ENCODE results near the gene DNAJB1.

The DNAJB1 gene

DNA sequence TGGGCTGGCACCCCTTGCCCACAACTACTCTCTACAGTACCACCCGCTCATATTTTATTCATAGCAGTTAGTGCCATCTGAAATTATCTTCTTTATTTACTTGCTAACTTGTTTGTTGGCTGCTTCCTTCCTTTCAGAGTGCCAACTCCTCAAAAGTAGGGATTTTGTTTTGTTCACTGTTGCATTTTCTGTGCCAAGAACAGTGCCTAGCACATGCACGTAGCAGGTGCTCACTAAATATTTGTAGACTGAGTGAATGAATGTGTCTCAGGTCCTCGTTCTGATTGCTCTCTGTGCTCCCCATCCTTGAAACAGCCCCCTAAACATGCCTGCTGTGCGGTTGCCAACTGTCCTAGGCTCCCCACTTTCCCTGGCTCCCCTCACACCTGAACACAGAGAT is 23.8 kb downstream of the DNAJB1 start:
- H3K4me3 ChIP-seq (ENCODE audit: low read length) = peak overlapping the region; percentile 89
- no peak for DNase-seq (ENCODE audit: low read depth)
- TF ChIP-seq, protein P1, sequence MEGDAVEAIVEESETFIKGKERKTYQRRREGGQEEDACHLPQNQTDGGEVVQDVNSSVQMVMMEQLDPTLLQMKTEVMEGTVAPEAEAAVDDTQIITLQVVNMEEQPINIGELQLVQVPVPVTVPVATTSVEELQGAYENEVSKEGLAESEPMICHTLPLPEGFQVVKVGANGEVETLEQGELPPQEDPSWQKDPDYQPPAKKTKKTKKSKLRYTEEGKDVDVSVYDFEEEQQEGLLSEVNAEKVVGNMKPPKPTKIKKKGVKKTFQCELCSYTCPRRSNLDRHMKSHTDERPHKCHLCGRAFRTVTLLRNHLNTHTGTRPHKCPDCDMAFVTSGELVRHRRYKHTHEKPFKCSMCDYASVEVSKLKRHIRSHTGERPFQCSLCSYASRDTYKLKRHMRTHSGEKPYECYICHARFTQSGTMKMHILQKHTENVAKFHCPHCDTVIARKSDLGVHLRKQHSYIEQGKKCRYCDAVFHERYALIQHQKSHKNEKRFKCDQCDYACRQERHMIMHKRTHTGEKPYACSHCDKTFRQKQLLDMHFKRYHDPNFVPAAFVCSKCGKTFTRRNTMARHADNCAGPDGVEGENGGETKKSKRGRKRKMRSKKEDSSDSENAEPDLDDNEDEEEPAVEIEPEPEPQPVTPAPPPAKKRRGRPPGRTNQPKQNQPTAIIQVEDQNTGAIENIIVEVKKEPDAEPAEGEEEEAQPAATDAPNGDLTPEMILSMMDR (IDR thresholded peaks at IDR 0.05; ENCODE audit: insufficient read depth, low read depth, low read length, missing control alignments) = no peak

DNA sequence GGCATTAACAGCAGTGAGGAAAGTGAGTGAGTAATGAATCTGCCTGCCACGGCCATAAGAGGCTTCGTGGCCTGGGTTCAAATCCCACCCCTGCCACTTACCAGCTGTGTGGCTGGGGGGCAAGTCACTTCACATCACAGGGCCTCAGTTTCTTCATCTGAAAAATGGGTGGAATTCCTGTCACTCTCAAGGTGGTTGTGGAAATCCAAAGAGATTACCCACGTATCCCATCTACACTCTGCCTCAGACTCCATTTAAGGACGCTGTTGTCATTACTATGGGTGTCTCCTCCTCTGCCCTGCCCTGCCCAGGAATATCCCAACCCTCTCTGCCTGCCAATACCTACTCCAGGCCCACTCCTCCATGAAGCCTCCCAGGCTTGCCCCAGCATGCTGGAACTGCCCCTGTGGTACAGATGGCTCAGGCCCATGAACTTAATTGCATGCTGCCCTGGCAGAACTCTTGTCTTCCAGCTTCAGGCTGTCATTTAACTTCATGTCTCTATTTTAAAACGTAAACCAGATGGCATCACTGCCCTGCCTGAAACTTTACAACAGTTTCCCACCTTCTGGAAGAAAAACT is 25.4 kb downstream of the DNAJB1 start:
- H3K4me3 ChIP-seq (ENCODE audit: low read length) = no peak overlapping the region
- no peak for DNase-seq (ENCODE audit: low read depth)
- TF ChIP-seq, protein P1 (IDR thresholded peaks at IDR 0.05; ENCODE audit: insufficient read depth, low read depth, low read length, missing control alignments) = no peak

DNA sequence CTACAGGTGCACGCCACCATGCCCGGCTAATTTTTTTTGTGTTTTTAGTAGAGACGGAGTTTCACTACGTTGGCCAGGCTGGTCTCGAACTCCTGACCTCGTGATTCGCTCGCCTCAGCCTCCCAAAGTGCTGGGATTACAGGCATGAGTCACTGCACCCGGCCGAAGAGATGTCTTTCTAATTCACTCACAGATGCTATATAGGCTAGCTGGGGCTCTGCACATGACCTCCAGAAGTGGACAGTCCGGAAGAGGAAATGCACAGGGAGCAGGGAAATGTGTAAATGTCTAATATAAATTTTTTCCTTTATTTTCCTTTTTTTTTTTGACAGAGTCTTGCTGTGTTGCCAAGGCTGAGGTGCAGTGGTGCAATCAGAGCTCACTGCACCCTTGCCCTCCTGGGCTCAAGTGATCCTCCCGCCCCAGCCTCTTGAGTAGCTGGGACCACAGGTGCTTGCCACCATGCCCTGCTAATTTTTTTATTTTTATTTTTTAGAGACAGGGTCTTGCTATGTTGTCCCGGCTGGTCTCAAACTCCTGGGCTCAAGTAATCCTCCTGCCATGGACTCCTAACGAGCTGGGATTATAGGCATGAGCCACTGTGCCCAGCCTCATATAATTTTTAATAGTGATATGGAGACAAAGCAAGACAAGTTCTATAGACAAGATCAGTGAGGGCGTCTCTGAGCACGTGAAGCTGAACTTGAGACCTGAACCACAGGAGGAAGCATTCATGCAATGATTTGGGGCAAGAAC is 30.6 kb downstream of the DNAJB1 start:
- no peak for DNase-seq (ENCODE audit: low read depth)
- no peak overlapping the region for H3K4me3 ChIP-seq (ENCODE audit: low read length)
- TF ChIP-seq, protein P1 (IDR thresholded peaks at IDR 0.05; ENCODE audit: insufficient read depth, low read depth, low read length, missing control alignments) = no peak

DNA sequence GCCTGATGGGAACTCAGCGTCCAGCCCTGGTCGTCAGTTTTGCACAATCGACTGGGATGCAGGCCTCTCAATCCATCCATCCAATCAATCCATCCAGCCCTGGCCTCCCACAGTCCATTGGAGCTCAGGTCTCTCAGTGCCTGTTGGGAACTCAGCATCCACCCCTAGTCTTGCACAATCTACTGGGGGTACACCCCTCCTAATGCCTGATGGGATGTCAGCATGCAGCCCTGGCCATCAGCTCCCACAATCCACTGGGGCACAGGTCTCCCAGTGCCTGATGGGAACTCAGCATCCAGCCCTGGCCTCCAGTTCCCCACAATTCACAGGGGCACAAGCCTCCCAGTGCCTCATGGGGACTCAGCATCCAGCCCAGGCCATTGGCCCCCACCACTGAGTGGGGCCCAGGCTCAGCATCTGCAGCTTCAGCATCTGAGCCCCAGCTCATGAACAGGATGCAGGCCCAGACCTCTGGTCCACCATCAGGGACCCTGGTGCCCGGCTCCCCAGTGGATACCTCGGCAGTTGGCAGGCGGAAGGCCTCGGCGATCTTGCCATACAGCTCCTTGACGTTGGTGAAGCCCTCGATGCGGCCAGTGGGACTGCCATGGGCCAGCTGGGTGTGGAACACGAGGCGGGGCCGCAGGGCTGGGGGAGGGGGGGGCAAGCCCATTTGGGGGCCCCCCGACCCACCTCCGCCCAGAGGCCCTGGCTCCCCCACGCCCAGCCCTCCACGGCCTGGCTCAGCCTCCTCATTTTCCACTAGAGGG is 35.8 kb downstream of the DNAJB1 start:
- H3K4me3 ChIP-seq (ENCODE audit: low read length) = no peak overlapping the region
- DNase-seq (ENCODE audit: low read depth) = no peak
- TF ChIP-seq, protein P1 (IDR thresholded peaks at IDR 0.05; ENCODE audit: insufficient read depth, low read depth, low read length, missing control alignments) = no peak

DNA sequence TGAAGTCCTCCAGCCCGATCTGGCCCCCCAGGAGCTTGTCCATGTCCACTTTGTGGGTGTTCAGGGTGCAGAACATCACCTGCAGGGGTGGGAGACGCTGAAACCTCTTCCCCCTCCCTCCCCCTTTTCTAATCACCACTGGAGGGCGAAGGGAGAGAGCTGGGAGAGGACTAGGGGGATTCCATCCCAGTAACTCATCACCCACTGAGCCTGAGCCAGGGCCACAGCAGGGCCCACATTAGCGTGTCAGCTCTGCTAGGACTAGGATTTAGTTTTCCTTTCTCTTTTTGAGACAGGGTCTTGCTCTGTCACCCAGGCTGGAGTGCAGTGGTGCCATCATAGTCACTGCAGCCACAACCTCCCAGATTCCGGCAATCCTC is 37.5 kb downstream of the DNAJB1 start:
- DNase-seq (ENCODE audit: low read depth) = no peak
- TF ChIP-seq, protein P1 (IDR thresholded peaks at IDR 0.05; ENCODE audit: insufficient read depth, low read depth, low read length, missing control alignments) = no peak
- no peak overlapping the region for H3K4me3 ChIP-seq (ENCODE audit: low read length)

DNA sequence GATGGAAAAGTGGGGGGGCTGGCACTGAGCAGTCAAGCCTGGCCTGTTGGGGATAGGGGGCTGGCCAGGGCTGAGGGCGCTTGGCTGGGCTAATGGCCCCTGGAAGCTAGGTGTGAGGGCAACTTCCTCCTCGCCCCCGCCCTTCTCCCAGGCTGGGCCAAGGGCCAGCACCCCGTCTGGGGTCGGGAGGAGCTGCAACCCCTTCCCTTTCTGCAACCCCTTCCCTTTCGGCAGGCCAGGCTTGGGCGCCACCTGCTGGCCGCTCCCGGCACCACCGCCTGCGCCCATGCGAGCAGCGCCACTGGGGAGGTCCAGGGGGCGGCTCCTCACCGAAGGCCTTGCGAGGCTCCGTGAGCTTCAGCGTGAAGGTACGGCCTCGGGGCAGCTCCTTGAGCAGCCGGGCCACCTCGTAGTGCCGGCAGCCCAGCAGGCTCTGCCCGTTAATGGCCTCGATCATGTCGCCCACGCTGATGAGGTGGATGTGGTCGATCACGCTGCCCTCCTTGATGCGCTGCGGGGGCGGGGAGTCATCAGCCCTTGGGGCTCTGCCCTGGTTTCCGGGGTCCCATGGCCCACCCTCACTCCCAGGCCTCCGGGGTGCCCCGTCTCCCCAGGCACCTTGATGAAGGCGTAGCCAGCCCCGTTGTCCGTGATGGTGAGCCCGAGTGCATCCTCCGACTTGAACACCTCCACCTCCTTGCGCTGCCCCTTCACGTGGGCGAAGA is 38.1 kb downstream of the DNAJB1 start:
- TF ChIP-seq, protein P1 (IDR thresholded peaks at IDR 0.05; ENCODE audit: insufficient read depth, low read depth, low read length, missing control alignments) = peak; percentile 59
- H3K4me3 ChIP-seq (ENCODE audit: low read length) = no peak overlapping the region
- peak; percentile 29 for DNase-seq (ENCODE audit: low read depth)

All from epithelial cell of esophagus (primary cell).